GM19455 (cell line): ENCODE results near the gene SERP1.
"Not testable (repeated sequence)": the region's sequence is repeated elsewhere in the genome, so short reads cannot be mapped to it uniquely, and the experiment has no call there.

Source experiments
- ATAC-seq: cut with Tn5 transposase; IDR thresholded peaks from one replicate; pipeline ENCODE4 v1.9.1; 2021; ENCODE audit not compliant: unreplicated experiment

Gene SERP1

DNA sequence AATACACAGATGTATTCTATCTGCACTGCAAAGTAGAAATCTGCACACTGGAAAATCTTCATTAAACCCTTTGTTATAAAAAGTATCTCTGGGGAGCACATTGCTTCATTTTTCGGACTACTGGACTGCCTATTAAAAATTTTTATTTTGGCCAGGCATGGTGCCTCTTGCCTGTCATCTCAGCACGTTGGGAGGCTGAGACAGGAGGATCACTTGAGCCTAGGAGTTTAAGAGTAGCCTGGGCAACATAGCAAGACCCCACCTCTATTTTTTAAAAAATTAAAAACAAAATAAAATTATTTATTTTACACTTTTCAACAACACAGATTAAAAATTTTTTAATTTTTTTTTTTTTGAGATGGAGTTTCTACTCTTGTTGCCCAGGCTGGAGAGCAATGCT, 6.0 kb downstream of the SERP1 start:
- no peak for ATAC-seq

DNA sequence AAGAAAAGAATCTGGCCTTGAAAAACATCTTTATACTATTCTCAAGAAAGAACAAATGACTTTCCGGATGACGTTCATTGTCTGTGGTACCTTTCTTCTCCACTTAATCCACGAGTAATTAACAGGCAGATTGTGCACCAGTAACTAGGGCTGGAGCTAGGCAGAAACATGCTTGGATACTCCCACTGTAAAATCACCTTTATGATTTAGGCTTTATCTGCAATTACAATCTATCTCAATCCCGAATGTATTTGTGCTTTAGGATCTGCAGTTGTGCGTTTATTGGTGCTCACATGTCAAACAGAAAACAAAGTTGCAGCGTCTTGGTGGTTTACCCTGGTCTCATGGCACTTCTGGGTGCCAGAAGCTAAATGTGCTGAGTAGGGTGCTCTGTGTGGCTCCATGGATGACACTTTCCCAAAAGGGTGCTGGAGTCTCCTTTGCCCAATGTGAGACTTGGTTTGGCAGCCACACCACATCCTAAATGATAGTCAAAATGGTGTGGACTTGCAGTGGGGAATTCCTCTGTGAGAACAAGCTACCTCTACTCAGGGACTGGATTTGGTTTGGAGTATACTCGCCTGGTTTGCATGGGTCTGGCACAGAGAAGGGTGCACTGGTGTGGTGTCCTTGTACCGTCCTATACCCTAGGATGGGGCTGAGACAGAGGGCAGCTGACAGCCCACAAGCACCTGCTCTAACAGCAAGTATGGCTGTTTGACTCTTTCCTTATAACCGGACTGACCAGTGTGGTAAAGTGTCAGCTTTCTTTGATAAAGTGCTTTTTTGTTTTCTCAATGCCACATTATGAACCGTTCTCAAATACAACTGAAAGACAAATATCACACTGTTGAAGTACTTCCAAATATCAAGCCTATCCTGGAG, 7.7 kb downstream of the SERP1 start:
- no peak for ATAC-seq

DNA sequence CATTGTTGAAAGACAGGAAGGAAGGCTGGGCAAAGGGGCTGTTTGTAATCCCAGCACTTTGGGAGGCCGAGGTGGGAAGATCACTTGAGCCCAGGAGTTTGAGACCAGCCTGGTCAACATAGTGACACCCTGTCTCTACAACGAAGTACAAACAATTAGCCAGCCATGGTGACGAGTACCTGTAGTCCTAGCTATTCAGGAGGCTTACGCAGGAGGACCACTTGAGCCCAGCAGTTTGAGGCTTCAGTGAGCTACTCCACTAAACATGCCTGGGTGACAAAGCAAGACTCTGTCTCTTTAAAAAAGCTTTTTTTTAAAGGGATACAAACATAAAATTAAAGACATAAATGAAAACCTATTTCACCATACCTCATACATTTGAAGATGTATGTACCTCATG, 11.1 kb downstream of the SERP1 start:
- no peak for ATAC-seq

DNA sequence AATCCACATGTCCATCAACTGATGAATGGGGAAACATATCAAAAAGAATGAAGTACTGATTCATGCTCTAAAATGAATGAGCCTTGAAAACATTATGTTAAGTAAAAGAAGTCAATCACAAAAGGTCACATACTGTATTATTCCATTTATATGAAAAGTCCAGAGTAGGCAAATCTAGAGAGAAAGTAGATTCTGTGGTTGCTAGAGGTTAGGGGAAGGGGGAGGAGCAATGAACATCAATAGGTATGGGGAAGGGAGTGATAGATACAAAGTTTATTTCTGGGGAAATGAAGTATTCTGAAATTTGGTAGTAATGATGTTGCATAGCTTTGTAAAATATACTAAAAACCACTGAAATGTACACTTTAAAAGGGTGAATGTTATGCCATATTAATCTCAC, 14.5 kb downstream of the SERP1 start:
- no peak for ATAC-seq

DNA sequence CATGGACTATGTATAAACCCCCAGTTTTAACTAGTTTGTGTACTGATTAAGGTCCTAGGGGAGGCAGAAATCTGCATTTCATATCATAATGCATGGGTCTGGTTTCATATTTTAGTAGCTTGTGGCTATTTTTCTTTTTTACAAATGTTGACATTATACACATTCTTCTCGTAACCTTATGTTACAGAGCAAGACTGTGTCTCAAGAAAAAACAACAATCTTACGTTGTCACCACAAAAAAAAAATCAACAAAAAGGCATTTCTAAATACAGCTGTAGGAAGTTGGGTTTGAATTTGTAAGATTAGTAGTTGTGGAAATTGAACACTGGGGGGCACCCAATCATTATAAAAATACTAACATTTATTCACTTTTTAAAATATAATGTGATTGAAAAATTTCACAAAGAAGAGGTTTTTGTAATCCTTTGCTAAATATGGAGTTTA, 17.9 kb downstream of the SERP1 start:
- ATAC-seq = no peak

DNA sequence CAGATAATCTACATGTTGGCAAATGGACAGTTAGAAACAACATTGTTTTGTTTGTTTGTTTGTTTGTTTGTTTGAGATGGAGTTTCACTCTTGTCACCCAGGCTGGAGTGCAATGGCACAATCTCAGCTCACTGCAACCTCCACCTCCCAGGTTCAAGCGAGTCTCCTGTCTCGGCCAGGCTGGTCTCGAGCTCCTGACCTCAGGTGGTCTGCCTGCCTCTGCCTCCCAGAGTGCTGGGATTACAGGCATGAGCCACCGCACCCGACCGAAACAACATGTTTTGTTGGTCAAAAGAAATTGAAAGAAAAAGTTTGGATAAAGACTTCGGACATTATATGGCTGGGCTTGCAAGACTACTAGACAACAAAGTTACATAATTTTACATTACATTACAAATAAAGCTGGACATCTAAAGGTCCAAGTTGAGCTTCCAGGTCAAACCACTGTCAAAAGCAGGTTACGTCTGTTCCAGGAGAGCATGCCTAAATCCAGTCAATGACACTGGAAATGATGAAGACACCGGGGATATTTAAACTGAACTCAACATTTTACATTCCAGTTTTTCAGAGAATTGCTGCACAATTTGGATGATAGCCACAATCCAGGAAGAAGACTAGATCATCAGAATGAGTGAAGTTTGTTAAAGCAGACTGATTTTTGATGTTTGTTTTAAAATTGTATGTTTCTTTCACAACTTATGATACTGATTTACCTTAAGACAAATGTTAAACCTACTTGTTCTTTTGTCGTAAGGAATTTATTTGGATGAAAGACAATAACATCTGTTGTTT, 18.6 kb downstream of the SERP1 start:
- ATAC-seq = no peak

DNA sequence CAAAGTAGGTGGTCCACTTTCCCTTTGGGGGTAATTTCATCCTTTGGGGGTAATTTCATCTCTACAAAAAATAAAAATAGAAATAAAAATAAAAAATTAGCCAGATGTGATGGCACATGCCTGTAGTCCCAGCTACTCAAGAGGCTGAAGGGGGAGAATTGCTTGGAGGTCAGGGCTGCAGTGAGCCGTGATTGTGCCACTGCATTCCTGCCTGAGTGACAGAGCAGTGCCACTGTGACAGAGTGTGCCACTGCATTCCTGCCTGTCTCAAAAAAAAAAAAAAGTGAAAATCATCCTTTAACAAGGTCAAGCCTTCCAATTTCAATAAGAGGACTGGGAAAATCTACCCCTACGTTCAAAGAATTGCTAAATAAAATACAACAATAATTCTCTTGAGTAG, 22.8 kb downstream of the SERP1 start:
- ATAC-seq = no peak

DNA sequence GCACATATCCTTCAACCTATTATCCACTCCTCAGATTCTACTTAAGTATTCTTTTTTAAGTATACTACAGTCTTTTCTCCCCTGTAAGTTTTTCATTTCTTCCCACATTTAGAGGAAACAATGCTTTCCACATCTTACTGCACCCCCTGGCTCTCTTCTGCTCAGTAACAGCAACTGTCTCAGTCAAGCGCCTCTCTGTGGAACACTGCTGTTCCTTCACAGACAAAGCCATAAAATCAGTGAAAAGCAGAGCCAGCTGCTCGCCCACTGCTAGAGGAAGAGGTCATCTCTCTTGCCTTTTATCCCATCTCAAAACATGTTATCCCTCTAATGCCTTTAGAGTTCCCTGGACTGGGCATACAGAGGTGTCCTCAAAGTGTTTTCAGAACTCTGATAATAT, 24.8 kb downstream of the SERP1 start:
- no peak for ATAC-seq

DNA sequence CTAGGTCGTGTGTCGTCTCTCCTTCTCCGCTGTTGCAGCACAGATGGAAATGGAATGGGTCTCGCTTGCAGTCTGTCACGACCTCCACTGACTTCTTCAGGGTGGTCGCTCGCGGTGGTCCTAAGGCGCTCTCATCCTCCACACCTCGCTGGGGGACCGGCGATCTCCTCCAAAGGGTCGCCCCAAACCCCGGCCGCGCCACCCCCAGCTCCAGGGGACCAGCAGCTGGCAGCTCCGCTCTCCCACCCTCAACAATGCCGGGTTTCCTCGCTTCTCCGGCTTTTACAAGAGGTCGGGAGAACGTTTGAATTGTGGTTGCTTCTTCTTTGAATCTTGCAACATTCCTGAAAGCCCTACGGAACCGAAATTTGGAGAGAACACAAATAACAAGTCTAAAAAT, 25.9 kb downstream of the SERP1 start:
- ATAC-seq = no peak

DNA sequence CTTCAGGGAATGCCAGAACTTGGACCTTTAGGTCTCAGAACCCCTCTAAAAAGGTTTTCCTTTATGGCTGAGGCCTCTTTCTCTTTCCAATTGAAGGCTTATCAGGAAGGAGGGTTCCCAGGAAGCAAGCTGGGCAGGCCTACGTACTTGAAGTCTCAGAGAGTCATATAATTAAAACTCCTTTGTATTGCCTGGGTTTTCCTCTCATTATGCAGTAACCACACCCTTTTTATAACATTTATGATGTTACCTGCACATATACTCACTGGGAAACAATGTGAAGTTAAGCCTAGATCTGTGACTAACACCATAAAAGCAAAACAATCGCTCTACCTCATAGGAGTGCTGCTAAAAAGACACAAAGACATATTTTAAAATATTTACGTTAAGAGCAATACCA, 27.3 kb downstream of the SERP1 start:
- ATAC-seq = no peak

DNA sequence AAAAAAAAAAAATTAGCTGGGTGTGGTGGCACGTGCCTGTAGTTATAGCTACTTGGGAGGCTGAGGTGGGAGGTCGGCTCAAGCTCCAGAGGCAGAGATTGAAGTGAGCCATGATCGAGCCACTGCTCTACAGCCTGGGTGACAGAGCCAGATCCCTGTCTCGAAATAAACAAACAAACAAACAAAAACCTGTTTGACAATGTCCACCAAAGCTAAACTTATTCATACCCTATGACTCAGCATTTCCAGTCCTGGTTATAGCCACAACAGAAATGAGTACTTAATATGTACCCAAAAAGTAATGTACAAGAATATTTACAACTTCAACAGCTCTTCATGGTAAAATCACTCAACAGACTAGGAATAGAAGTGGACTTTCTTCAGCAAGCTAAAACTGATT, 31.1 kb downstream of the SERP1 start:
- ATAC-seq = no peak

DNA sequence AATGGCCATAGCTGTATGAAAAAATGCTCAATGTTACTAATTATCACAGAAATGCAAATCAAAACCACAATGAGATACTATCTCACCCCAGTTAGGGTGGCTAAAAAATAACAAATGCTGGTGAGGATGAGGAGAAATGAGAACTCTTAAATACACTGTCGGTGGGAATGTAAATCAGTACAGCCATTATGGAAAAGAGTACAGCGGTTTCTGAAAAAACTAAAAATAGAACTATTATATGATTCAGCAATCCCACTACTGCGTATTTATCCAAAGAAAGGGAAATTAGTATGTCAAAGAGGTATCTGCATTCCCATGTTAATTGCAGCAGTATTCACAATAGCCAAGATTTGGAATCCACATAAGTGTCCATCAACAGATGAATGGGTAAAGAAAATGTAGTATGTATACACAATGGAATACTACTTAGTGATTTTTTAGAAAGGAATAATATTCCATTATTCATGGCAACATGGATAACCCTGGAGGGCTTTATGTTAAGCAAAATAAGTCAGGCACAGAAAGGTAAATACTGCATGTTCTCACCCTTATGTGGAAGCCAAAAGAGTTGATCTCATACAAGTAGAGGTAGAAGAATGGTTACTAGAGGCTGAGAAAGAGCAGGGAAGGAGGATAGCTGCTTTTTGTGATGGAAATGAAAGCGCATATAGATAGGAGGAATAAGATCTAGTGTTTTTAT, 35.0 kb downstream of the SERP1 start:
- no peak for ATAC-seq

DNA sequence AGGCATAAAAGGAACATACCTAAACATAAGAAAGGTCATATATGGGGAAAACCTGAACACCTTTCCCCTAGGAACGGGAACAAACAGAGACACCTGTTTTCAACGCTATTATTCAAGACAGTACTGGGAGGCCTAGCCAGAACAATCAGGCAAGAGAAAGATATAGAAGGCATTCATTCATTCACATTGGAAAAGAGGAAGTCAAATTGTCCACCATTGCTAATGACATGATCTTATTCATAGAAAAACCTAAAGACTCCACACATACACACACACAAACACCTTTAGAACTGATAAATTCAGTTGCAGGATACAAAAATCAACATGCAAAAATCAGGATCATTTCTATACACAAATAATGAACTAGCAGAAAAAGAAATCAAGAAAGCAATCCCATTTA, 36.5 kb downstream of the SERP1 start:
- ATAC-seq = no peak

DNA sequence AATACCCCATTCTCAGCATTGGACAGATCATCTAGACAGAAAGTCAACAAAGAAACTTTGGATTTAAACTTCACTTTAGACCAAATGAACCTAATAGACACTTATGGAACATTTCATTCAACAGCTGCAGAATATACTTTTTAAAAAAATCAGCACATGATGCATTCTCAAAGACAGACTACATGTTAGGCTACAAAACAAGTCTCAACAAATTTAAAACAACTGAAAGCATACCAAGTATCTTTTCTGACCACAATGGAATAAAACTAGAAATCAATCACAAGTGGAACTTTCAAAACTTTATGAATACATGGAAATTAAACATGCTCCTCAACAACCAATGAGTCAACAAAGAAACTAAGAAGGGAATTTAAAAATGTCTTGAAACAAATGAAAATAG, 37.9 kb downstream of the SERP1 start:
- ATAC-seq = no peak

DNA sequence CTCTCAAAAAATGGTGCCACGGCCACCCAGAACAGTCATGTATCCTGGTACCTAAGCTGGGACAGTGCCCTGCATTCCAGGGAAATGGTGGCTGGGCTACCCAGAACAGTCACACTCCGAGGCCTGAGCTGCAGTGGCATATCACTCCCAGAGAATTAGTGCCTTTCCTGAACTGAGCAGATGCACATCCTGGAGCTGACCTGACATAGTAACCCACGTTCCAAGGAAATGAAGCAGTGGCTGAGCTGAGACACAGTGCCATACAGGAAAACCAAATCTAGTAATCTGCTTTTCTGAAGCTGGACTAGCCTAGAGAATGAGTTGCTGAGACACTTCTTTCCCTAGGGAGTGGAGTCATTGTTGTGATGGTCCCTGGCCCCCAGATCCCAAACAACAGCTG, 41.8 kb downstream of the SERP1 start:
- no peak for ATAC-seq

DNA sequence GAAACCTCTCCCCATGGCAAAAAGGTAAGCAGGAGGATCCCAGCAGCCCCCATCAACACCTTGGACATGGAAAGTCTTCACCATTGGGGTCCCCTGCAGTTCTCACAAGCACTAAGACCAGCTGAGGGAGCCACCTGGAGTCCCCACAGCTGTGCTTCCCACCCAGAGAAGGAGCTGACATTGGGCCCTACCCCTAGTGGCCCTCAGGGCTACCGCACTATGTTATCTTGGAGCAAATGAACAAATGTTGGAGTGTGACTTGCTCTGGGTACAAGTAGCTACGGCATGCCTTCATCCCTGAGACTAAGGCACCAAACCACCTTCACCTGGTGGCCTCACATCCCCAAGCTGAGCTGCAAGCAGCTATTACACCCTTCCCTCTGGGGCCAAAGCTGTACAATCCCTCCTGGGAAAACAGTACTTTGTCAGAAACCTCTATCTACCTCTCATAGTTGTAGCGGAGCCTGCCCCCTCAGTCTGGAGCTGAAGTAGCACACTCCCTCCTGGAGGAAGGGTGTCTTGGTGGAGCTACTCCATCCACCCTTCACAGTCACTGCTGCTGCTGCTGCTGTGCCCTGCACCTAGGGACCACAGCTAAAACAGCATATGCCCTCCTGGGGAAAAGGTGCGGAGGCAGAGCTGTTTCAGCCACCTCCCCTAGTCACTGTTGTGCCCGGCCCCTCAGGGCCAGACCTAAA, 42.7 kb downstream of the SERP1 start:
- ATAC-seq = no peak

DNA sequence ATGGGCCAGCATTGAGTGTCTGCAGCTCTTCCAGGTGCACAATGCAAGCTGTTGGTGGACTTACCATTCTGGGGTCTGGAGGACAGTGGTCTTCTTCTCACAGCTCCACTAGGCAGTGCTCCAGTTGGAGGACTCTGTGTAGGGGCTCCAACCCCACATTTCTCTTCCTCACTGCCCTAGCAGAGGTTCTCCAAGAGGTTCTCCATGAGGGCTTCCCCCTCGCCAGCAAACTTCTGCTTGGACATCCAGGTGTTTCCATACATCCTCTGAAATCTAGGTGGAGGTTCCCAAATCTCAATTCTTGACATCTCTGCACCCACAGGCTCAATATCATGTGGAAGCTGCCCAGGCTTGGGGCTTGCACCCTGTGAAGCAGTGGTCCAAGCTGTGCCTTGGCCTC, 45.3 kb downstream of the SERP1 start:
- not testable (repeated sequence) for ATAC-seq

DNA sequence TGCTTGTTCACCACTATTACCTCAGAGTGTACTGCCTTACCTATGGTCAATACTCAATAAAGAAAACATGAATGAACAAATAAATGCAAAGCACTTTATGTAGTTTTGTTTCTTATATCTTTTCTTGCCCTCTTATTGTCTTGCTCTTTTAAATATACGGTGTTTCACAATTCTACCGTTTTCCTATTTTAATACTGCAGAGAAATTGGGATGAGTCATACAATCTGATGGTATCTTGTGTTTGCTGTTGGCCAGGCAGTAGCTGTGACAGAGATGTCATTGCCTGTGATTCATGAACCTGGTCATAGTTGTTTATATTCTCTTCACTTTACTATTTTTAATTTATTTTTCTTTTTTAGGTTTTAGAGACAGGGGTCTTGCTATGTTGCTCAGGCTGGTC, 48.3 kb downstream of the SERP1 start:
- ATAC-seq = no peak

DNA sequence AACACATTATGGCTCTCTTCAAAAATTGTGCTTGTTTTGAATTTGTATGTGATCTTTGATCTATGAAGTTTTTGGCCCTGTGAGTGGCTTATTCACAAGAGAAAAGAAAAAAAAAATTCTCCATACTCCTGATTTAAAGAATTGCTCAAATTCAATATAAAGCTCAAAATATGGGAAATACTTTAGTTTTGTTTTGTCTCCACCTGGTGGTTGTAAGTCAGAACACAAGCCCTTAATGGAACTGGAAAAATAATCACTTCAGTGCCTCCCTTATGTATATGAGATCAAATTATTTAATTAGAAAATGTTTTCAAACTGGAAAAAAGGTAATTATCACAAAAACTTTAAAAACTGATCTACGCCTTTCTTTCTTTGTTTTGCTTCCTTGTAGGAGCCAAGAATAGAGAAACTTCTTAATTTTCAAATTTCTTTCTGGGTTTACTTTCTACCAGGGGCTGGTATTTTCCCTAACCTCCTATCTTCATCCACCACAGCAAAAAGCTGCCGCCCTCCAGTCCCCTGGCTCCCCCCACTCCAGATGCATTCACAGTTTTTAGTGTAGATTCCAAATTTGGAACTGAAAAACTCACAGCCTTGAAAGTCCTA, 50.6 kb downstream of the SERP1 start:
- no peak for ATAC-seq

DNA sequence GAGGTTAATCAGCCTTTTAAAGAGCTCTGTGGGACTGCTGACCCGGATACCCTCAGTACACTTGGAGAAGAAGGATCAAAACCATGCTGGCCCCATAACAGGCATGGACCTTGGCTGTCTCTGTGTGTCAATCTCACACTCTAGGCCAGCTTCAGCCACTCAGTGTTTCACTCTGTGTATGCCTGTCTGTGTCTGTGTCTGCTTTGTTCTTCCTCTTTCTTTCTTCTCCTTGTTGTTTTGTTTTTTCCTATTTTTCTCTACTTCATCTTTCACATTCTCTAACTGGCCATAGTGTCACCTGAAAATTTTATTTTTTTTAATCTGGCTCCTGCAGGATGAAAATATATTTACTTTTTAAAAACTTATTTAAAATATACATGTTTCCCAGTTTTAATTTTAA, 51.1 kb downstream of the SERP1 start:
- ATAC-seq = no peak
